Measurements from ENCODE around the gene LRRC75B. TPM values are rescaled to one million over a fixed set of nuclear protein-coding genes. Genes with fewer than 3 reads are reported as not detected.
"Not testable (repeated sequence)": the region's sequence is repeated elsewhere in the genome, so short reads cannot be mapped to it uniquely, and the experiment has no call there.

Gene LRRC75B, protein sequence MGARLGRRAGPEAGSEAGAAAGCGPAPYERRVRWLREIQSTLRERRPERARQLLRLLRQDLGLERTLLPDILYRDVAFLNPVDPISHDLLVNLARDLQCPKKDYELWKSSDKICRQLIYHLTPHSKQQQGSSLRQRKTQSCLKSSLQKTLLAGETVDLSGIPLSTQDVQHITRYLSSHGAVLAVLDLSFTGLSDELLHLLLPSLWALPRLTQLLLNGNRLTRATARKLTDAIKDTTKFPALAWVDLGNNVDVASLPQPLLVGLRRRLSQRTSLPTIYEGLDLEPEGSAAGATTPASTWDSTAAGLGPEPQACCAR
- polyA plus RNA-seq (2011; rRNA removed) (5.2 and 7.1 TPM in 2 replicates), polyA minus RNA-seq (2011; rRNA and poly(A)+ RNA removed) (3.7 and 4.0 TPM in 2 replicates)

DNA sequence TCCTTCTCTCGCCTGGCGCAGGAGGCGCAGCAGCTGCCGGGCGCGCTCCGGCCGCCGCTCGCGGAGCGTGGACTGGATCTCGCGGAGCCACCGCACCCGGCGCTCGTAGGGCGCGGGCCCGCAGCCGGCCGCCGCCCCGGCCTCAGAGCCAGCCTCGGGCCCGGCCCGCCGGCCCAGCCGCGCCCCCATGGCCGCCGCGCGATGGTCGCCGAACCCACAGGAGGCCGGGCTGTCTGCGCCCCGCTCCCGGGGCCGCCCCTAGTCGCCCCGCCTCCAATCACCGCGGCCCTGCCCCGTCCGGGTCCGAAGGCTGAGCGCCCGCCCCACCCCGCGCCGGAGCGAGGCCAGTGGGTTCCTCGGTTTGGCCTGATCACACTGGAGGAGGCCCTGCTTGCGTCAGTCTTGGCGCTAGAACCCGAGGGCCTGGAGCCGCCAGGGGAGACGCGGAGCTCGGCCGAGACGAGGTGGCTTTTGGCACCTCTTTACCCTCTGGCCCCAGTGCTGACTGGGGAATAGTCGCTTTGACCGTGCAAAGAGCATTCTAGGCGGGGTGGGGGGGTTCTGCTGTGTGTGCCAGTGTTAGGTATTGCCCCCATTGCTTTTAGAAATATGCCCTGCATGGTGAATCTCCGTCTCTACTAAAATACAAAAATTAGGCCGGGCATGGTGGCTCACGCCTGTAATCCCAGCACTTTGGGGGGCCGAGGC is at the start of gene LRRC75B:
Gene LRRC75B, minus strand, starts transcription at position 223 of the 708 bp plus-strand sequence. Its CDS starts 34 bp downstream, at position 189.
- Histone ChIP-seq H3K9me3 (ENCODE audit: control insufficient read depth, insufficient read depth, low read length) (no peaks in the 10 kb centered on the region), H3K27ac (ENCODE audit: low read depth, low read length) (peak within 1 kb of the TSS; percentile 70)

DNA sequence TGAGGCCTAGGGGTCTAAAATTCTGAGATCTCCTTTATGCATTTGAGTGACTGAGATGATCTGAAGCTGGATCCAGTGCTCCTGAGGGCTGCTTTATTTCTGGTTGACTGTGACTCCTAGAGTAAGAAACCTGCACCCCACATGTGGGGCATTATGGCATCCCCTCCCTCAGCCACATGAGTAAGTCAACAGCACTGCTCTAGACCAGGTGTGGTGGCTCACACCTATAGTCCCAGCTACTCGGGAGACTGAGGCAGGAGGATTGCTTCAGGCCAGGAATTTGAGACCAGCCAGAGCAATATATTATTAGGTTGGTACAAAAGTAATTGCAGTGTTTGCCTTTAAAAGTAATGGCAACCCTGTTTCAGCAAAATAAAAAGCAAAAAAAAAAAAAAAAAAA is 49.4 kb upstream of the LRRC75B start:
- H3K27ac ChIP-seq (ENCODE audit: low read depth, low read length); POLR2A ChIA-PET; H3K4me3 ChIP-seq (ENCODE audit: low read depth, low read length); CTCF ChIA-PET; H3K27me3 ChIP-seq (ENCODE audit: control insufficient read depth, insufficient read depth, low read length); DNase-seq (ENCODE audit: low read depth, low spot score); H3K9me3 ChIP-seq (ENCODE audit: control insufficient read depth, insufficient read depth, low read length): not testable (repeated sequence)

More for the DNA sequence above, at the start of gene LRRC75B:
- Histone ChIP-seq H3K27me3 (ENCODE audit: control insufficient read depth, insufficient read depth, low read length) (no peaks in the 10 kb centered on the region), H3K4me3 (ENCODE audit: low read depth, low read length) (peak within 1 kb of the TSS; percentile 68)
- DNase-seq (ENCODE audit: low read depth, low spot score) = peak; percentile 53
- TF ChIP-seq, protein P1, sequence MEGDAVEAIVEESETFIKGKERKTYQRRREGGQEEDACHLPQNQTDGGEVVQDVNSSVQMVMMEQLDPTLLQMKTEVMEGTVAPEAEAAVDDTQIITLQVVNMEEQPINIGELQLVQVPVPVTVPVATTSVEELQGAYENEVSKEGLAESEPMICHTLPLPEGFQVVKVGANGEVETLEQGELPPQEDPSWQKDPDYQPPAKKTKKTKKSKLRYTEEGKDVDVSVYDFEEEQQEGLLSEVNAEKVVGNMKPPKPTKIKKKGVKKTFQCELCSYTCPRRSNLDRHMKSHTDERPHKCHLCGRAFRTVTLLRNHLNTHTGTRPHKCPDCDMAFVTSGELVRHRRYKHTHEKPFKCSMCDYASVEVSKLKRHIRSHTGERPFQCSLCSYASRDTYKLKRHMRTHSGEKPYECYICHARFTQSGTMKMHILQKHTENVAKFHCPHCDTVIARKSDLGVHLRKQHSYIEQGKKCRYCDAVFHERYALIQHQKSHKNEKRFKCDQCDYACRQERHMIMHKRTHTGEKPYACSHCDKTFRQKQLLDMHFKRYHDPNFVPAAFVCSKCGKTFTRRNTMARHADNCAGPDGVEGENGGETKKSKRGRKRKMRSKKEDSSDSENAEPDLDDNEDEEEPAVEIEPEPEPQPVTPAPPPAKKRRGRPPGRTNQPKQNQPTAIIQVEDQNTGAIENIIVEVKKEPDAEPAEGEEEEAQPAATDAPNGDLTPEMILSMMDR (IDR thresholded peaks at IDR 0.05; ENCODE audit: low read depth, low read length) = no peak
- ChIA-PET CTCF (interaction anchor here (0.7 kb wide), 1 partner anchor 269 kb away, joined by 6 read pairs; no protein-coding TSS in a partner anchor), POLR2A (interaction anchor here (0.6 kb wide), 1 partner anchor 48 kb away, joined by 4 read pairs; no protein-coding TSS in a partner anchor)

DNA sequence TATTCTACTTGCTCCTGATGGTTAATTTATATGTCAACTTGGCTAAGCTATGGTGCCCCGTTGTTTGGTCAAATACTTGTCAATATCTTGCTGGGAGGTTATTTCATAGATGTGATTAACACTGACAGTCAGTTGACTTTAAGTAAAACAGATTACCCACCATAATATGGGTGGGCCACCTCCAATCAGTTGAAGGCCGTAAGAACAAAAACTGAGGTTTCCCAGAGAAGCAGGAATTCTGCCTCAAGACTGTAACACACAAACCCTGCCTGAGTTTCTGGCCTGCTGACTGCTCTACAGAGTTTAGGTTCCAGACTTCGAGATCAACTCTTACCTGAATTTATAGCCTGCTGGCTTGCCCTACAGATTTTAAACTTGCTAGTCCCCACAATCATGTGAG is 43.6 kb upstream of the LRRC75B start:
- H3K27ac ChIP-seq (ENCODE audit: low read depth, low read length); CTCF ChIA-PET; H3K4me3 ChIP-seq (ENCODE audit: low read depth, low read length); DNase-seq (ENCODE audit: low read depth, low spot score); H3K9me3 ChIP-seq (ENCODE audit: control insufficient read depth, insufficient read depth, low read length); H3K27me3 ChIP-seq (ENCODE audit: control insufficient read depth, insufficient read depth, low read length): not testable (repeated sequence)
- POLR2A ChIA-PET = interaction anchor here (0.6 kb wide), 1 partner anchor 346 kb away, joined by 6 read pairs; no protein-coding TSS in a partner anchor

DNA sequence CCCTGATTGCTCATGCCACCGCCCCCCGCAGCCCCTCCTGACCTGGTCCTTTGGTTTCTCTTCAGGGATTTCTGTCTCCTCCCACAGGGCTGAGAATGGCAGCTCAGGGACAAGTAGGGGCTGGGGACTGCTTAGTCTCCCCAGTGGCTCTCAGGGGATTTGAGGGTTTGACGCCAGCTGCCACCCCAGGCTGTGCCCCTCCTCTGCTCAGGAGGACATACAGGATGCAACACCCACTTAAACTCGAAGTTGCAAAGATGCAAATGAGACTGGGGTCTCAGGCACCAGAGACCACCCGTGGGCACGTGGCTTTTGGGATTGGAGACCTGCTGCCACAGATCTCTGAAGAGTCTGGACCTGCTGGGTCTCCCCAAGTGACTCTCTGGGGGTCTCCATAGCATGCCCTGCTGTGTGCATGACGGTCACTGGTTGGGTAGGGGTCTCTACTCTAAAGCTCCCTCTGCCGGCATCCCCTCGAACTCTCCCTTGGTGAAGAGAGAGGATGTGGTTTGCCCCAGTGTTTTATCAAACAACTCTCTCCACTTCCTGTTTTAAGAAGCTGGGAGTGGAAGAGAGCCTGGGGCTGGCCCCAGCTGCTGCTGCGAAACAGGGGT is 42.0 kb upstream of the LRRC75B start:
- H3K27ac ChIP-seq (ENCODE audit: low read depth, low read length); H3K9me3 ChIP-seq (ENCODE audit: control insufficient read depth, insufficient read depth, low read length); DNase-seq (ENCODE audit: low read depth, low spot score); H3K27me3 ChIP-seq (ENCODE audit: control insufficient read depth, insufficient read depth, low read length); H3K4me3 ChIP-seq (ENCODE audit: low read depth, low read length); POLR2A ChIA-PET: not testable (repeated sequence)
- CTCF ChIA-PET = interaction anchor here (0.7 to 0.9 kb wide), 2 partner anchors 51 to 123 kb away, joined by 3 read pairs; no protein-coding TSS in a partner anchor
- TF ChIP-seq, protein P1 (IDR thresholded peaks at IDR 0.05; ENCODE audit: low read depth, low read length) = peak; percentile 19; the same call in 1 of the 2 replicates

DNA sequence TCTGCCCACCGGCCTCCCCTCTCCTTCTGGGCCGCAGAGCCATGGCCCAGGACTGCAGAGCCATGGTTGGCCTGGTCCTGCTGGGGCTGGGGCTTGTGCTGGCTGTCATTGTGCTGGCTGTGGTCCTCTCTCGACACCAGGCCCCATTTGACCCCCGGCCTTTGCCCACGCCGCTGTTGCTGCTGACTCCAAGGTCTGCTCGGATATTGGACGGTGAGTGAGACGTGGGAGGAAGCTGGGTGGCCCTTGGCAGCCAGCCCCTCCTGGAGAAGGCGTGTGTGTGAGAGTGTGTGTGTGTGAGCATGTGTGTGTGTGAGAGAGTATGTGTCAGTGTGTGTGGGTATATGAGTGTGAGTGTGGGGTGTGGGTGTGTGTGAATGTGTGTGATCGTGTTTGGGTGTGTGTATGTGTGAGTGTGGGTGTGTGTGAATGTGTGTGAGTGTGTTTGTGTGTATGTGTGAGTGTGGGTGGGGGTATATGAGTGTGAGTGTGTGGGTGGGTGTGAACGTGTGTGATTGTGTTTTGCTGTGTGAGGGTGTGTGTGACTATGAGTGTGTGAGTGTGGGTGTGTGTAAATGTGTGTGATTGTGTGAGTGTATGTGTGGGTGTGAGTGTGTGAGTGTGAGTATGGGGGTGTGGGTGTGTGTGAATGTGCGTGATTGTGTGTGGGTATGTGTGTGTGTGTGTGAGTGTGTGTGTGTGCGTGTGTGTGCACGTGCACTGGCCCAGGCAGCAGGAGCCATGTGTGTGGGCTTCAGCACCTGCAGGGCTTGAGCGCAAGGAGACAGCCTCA is 40.6 kb upstream of the LRRC75B start:
- DNase-seq (ENCODE audit: low read depth, low spot score); CTCF ChIA-PET; H3K27ac ChIP-seq (ENCODE audit: low read depth, low read length); POLR2A ChIA-PET; H3K27me3 ChIP-seq (ENCODE audit: control insufficient read depth, insufficient read depth, low read length); H3K9me3 ChIP-seq (ENCODE audit: control insufficient read depth, insufficient read depth, low read length); H3K4me3 ChIP-seq (ENCODE audit: low read depth, low read length): not testable (repeated sequence)

DNA sequence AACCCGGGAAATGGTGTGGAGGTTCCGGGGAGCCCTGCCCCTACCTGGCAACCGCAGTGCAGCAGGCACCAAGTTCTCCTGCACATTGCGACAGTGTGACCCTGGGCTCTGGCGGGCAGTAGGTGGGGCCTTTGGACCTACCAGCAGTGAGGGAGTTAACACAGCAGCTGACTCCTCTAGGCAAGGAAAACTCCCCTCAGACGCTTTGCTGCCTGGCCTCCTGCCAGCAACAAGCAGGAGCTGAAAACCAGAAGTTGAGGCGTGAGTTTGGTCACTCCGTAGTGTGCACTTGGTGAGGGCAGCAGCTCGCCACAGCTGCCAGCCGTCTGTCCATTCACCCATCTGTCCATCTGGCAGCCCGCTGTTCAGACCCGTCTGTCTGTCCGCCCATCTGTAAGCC is 39.8 kb upstream of the LRRC75B start:
- CTCF ChIA-PET; H3K27ac ChIP-seq (ENCODE audit: low read depth, low read length); H3K27me3 ChIP-seq (ENCODE audit: control insufficient read depth, insufficient read depth, low read length); POLR2A ChIA-PET; H3K4me3 ChIP-seq (ENCODE audit: low read depth, low read length); H3K9me3 ChIP-seq (ENCODE audit: control insufficient read depth, insufficient read depth, low read length); DNase-seq (ENCODE audit: low read depth, low spot score): not testable (repeated sequence)

DNA sequence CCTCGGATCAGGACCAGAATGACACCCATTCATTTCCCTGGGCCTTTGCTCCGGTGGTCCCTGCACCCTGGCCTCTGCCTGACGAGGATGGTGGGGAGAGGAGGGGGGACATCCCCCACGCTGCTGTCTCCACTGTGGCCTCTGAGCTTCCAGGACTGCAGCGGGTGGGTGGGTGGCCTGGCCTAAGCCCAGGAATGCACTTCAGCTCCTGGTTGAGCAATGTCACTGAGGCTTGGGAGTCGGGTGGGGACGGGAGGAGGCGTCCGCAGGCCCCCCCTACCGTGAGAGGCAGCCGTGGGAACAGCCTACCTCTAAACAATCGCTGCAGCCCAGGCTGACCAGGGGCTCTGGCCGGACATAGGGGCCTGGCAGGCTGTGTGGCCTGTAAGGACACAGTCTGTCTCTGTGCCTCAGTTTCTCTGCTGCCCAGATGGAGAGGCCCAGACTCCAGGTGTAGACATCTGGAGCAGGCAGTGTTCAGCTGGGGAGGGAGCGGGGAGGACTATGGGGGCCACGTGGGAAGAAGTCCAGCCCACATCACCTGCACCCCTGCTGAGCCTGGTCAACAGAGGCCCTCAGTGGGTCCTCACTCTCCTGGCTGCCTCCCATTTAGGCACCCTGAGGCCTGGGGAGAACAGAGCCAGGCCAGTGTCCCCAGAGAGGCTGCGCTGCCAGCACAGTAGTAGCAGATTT is 38.7 kb upstream of the LRRC75B start:
- H3K27ac ChIP-seq (ENCODE audit: low read depth, low read length); DNase-seq (ENCODE audit: low read depth, low spot score); H3K9me3 ChIP-seq (ENCODE audit: control insufficient read depth, insufficient read depth, low read length); H3K4me3 ChIP-seq (ENCODE audit: low read depth, low read length); H3K27me3 ChIP-seq (ENCODE audit: control insufficient read depth, insufficient read depth, low read length); POLR2A ChIA-PET; CTCF ChIA-PET: not testable (repeated sequence)

DNA sequence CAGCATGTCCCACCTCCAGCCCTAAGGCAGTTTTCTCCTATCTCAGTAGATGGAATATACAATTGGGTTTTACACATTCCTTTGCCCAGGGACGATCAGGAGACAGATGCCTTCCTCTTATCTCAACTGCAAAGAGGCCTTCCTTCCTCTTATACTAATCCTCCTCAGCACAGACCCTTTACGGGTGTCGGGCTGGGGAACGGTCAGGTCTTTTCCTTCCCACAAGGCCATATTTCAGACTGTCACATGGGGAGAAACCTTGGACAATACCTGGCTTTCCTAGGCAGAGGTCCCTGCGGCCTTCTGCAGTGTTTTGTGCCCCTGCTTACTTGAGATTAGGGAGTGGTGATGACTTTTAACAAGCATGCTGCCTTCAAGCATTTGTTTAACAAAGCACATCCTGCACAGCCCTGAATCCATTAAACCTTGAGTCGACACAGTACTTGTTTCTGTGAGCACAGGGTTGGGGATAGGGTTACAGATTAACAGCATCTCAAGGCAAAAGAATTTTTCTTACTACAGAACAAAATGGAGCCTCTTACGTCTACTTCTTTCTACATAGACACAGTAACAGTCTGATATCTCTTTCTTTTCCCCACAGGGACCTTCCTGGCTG is 38.0 kb upstream of the LRRC75B start:
- POLR2A ChIA-PET; CTCF ChIA-PET; DNase-seq (ENCODE audit: low read depth, low spot score); H3K4me3 ChIP-seq (ENCODE audit: low read depth, low read length); H3K9me3 ChIP-seq (ENCODE audit: control insufficient read depth, insufficient read depth, low read length); H3K27me3 ChIP-seq (ENCODE audit: control insufficient read depth, insufficient read depth, low read length); H3K27ac ChIP-seq (ENCODE audit: low read depth, low read length): not testable (repeated sequence)
